Activated naive CD4-positive, alpha-beta T cell treated with anti-CD3 and anti-CD28 coated beads, Interleukin-2, amount 50 U/mL, for 24 hours (primary cell): ENCODE measurements around the gene CLSTN2.

Experiments used
- H3K27ac Mint-ChIP-seq: one replicate; pipeline ENCODE4 v1.8.0; 2021; ENCODE audit warnings: mild to moderate bottlenecking, mixed read lengths
- H3K27me3 Mint-ChIP-seq: one replicate; pipeline ENCODE4 v1.8.0; 2021; ENCODE audit warnings: mixed read lengths
- H3K36me3 Mint-ChIP-seq: one replicate; pipeline ENCODE4 v1.8.0; 2021; ENCODE audit warnings: mixed read lengths
- H3K4me1 Mint-ChIP-seq: one replicate; pipeline ENCODE4 v1.8.0; 2021; ENCODE audit warnings: mixed read lengths
- H3K4me3 Mint-ChIP-seq: one replicate; pipeline ENCODE4 v1.8.0; 2021; ENCODE audit warnings: mild to moderate bottlenecking, mixed read lengths
- H3K9me3 Mint-ChIP-seq: one replicate; pipeline ENCODE4 v1.8.0; 2021; ENCODE audit warnings: mixed read lengths

CLSTN2 gene

DNA sequence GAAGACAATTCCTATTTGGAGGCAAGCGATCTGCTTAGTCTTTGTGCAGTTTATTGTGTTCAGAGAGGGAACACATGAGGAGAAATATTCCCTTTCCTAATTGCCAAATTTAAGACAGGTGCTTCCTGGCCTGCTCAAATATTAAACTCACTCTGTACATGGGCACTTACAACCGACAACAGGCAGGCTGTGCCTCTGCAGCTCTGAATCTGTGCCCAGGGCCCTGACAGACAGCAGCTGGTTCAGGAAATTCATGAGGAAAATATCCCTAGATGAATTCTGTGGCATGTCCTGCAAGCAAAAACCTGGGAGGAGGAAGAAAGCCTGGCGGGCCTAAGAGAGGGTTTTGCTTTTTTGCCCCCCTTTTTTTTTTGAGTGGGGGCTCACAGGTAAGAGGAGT is 573.6 kb downstream of the CLSTN2 start:
- H3K4me1 Mint-ChIP-seq = no peaks in the 10 kb centered on the region
- no peak overlapping the region for H3K27ac Mint-ChIP-seq
- H3K36me3 Mint-ChIP-seq = no peaks in the 10 kb centered on the region
- no peak overlapping the region for H3K4me3 Mint-ChIP-seq
- H3K9me3 Mint-ChIP-seq = peaks cover 5% of the 10 kb centered on the region
- H3K27me3 Mint-ChIP-seq = peaks cover 1% of the 10 kb centered on the region

- Mint-ChIP-seq H3K4me3 (no peak overlapping the region), H3K9me3 (peaks cover 5% of the 10 kb centered on the region), H3K4me1 (no peaks in the 10 kb centered on the region), H3K36me3 (no peaks in the 10 kb centered on the region), H3K27me3 (peaks cover 1% of the 10 kb centered on the region), H3K27ac (no peak overlapping the region)
These were observed 574.5 kb downstream of the CLSTN2 start for GRCh38 chr3:140509534-140509933.

- Mint-ChIP-seq H3K27ac (no peak overlapping the region), H3K36me3 (no peaks in the 10 kb centered on the region), H3K4me1 (no peaks in the 10 kb centered on the region), H3K9me3 (peaks cover 9% of the 10 kb centered on the region), H3K4me3 (no peak overlapping the region), H3K27me3 (peaks cover 1% of the 10 kb centered on the region)
These were observed 575.4 kb downstream of the CLSTN2 start for GRCh38 chr3:140510303-140510861.

DNA sequence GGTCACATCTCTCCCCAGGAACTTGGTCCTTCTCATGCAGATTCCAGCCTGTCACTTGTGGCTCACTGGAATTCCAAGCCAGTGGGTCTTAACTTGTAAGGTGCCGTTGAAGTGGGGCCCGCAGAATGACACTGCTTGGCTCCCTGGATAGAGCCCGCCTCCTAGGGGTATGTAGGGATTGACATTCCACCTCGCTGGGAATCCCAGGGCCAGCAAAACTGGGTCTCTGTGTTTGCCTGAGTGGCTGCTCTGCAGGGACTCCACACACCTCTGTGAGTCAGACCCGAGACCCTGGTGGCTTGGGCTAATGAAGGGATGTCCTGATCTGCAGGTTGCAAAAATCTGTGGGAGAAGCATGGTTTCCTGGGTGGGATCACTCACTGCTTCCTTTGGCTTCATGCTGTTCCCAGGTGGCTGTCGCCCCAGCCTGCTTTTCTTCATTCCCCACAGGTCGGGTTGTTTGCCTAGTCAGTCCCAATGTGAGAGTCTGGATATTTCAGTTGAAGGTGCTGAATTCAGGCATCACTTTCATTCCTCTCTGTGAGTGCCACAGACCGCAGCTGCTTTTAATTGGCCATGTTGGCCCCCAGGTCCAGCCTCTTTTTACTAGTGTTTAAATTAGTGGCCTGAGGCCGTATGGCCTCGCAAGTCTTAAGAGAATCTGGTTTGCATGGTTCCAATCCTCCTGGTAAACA is 586.9 kb downstream of the CLSTN2 start:
- Mint-ChIP-seq H3K27ac (no peak overlapping the region), H3K27me3 (peaks cover 15% of the 10 kb centered on the region)

GRCh38 chr3:140522653-140523380 is 587.8 kb downstream of the CLSTN2 start:
- Mint-ChIP-seq H3K27ac (no peak overlapping the region), H3K36me3 (no peaks in the 10 kb centered on the region), H3K9me3 (peaks cover 27% of the 10 kb centered on the region), H3K4me3 (no peak overlapping the region), H3K27me3 (peaks cover 12% of the 10 kb centered on the region), H3K4me1 (no peaks in the 10 kb centered on the region)

More for the DNA sequence above, 586.9 kb downstream of the CLSTN2 start:
- Mint-ChIP-seq H3K9me3 (peaks cover 32% of the 10 kb centered on the region), H3K4me3 (no peak overlapping the region), H3K36me3 (no peaks in the 10 kb centered on the region), H3K4me1 (no peaks in the 10 kb centered on the region)

GRCh38 chr3:140523600-140523999 is 588.6 kb downstream of the CLSTN2 start:
- Mint-ChIP-seq H3K27ac (no peak overlapping the region), H3K9me3 (peaks cover 24% of the 10 kb centered on the region), H3K27me3 (peaks cover 12% of the 10 kb centered on the region), H3K4me3 (no peak overlapping the region), H3K4me1 (no peaks in the 10 kb centered on the region), H3K36me3 (no peaks in the 10 kb centered on the region)

DNA sequence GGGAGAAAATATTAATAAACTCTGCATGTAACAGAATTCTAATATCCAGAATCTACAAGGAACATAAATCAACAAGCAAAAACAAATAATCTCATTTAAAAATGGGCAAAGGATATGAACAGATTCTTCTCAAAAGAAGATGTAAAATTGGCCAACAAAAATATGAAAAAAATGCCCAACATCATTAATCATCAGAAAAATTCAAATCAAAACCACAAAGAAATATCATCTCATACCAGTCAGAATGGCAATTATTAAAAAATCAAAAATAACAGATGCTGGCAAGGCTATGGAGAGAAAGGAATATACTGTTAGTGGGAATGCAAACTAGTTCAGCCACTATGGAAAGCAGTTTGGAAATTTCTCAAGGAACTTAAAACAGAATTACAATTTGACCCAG is 592.2 kb downstream of the CLSTN2 start:
- no peak overlapping the region for H3K4me3 Mint-ChIP-seq
- H3K9me3 Mint-ChIP-seq = peaks cover 8% of the 10 kb centered on the region
- no peaks in the 10 kb centered on the region for H3K4me1 Mint-ChIP-seq
- no peaks in the 10 kb centered on the region for H3K36me3 Mint-ChIP-seq
- H3K27ac Mint-ChIP-seq = no peak overlapping the region
- H3K27me3 Mint-ChIP-seq = peaks cover 10% of the 10 kb centered on the region

GRCh38 chr3:140529096-140529495 is 594.1 kb downstream of the CLSTN2 start:
- no peaks in the 10 kb centered on the region for H3K4me1 Mint-ChIP-seq
- H3K27ac Mint-ChIP-seq = no peak overlapping the region
- H3K9me3 Mint-ChIP-seq = peaks cover 8% of the 10 kb centered on the region
- no peaks in the 10 kb centered on the region for H3K36me3 Mint-ChIP-seq
- no peak overlapping the region for H3K4me3 Mint-ChIP-seq
- H3K27me3 Mint-ChIP-seq = no peaks in the 10 kb centered on the region

- no peak overlapping the region for H3K4me3 Mint-ChIP-seq
- H3K27ac Mint-ChIP-seq = no peak overlapping the region
- H3K27me3 Mint-ChIP-seq = no peaks in the 10 kb centered on the region
- peaks cover 8% of the 10 kb centered on the region for H3K9me3 Mint-ChIP-seq
- H3K36me3 Mint-ChIP-seq = no peaks in the 10 kb centered on the region
- no peaks in the 10 kb centered on the region for H3K4me1 Mint-ChIP-seq
These were observed 594.6 kb downstream of the CLSTN2 start for GRCh38 chr3:140529558-140529957.

- H3K9me3 Mint-ChIP-seq = peaks cover 4% of the 10 kb centered on the region
- no peak overlapping the region for H3K27ac Mint-ChIP-seq
- H3K4me3 Mint-ChIP-seq = no peak overlapping the region
- no peaks in the 10 kb centered on the region for H3K36me3 Mint-ChIP-seq
- no peaks in the 10 kb centered on the region for H3K27me3 Mint-ChIP-seq
- H3K4me1 Mint-ChIP-seq = no peaks in the 10 kb centered on the region
These were observed 595.1 kb downstream of the CLSTN2 start for GRCh38 chr3:140530131-140530530.

- H3K4me3 Mint-ChIP-seq = no peak overlapping the region
- H3K27me3 Mint-ChIP-seq = no peaks in the 10 kb centered on the region
- H3K27ac Mint-ChIP-seq = no peak overlapping the region
- H3K9me3 Mint-ChIP-seq = no peaks in the 10 kb centered on the region
- no peaks in the 10 kb centered on the region for H3K36me3 Mint-ChIP-seq
- H3K4me1 Mint-ChIP-seq = no peaks in the 10 kb centered on the region
These were observed 595.6 kb downstream of the CLSTN2 start for GRCh38 chr3:140530603-140531002.

DNA sequence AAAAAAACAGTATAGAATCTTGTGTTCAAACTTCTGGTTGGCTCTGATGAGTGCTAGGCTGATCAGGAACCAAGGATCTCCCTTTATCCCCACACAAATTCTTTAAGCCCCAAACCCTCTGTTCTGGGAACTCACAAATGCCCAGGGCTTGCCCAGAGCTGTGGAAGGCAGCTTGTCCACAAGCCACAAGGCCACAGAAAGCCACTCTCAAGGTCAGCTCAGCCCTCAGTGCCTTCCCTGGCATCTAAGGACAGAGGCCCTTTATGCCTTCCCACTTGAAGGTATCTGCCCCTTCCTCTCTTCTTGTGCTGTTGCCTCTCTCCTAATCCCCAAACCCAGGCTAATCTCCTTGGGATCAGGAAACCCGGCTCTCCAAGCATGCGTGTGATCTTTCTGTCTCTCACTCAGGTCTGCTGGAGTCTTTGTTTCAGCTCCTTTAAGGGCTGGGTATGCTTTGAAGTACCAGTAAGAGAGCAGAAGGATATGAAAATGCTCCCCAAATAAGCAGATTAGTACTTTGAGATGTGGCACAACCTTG is 597.9 kb downstream of the CLSTN2 start:
- no peak overlapping the region for H3K27ac Mint-ChIP-seq
- H3K4me1 Mint-ChIP-seq = no peaks in the 10 kb centered on the region
- peaks cover 2% of the 10 kb centered on the region for H3K27me3 Mint-ChIP-seq
- H3K36me3 Mint-ChIP-seq = no peaks in the 10 kb centered on the region
- no peaks in the 10 kb centered on the region for H3K9me3 Mint-ChIP-seq
- H3K4me3 Mint-ChIP-seq = no peak overlapping the region

- H3K27me3 Mint-ChIP-seq = peaks cover 2% of the 10 kb centered on the region
- no peaks in the 10 kb centered on the region for H3K9me3 Mint-ChIP-seq
- no peaks in the 10 kb centered on the region for H3K36me3 Mint-ChIP-seq
These were observed 602.1 kb downstream of the CLSTN2 start for GRCh38 chr3:140536926-140537726.

DNA sequence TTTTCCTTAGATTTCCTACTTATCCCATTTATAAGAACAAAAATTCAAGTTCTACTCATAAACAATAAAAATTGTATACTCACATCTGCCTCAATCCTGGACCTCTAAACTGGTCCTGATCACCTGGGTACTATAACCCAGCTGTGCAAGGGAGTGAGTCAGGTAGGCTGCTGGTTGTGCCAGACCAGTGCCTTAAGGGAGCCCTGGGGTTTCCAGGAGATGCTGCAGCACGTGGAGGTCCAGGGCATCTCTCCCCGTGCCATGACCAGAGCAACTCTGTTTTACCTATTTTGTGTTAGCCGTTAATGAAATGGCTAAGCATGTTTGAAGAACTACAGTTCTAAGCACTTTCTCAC is 602.7 kb downstream of the CLSTN2 start:
- H3K27me3 Mint-ChIP-seq = peaks cover 2% of the 10 kb centered on the region
- no peaks in the 10 kb centered on the region for H3K4me1 Mint-ChIP-seq
- H3K4me3 Mint-ChIP-seq = no peak overlapping the region
- no peak overlapping the region for H3K27ac Mint-ChIP-seq
- H3K36me3 Mint-ChIP-seq = no peaks in the 10 kb centered on the region
- H3K9me3 Mint-ChIP-seq = no peaks in the 10 kb centered on the region

More at GRCh38 chr3:140536926-140537726, 602.1 kb downstream of the CLSTN2 start:
- H3K4me1 Mint-ChIP-seq = no peaks in the 10 kb centered on the region
- H3K27ac Mint-ChIP-seq = no peak overlapping the region
- no peak overlapping the region for H3K4me3 Mint-ChIP-seq

DNA sequence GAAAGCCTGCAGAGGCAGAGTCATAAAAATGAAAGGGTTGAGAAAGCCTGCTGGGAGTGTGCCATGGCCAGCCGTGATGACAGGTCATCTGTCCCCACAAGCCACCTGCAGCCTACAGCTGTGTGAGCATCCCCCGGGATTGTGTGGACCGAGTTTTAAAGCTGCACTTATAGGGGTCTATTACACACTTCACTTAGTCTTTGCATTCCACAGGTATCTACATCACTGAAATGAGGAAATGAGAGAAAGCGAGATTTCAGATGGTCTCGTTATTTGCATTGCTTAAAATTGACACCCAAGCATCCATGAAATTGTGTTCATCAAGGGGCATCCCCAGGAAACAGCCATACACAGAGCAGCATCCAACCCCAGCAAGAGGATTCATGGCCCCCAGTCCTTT is 605.3 kb downstream of the CLSTN2 start:
- Mint-ChIP-seq H3K27ac (no peak overlapping the region), H3K27me3 (peaks cover 2% of the 10 kb centered on the region), H3K9me3 (no peaks in the 10 kb centered on the region), H3K36me3 (no peaks in the 10 kb centered on the region), H3K4me1 (no peaks in the 10 kb centered on the region), H3K4me3 (no peak overlapping the region)
